Measurements from ENCODE around the gene RAVER2. TPM values are rescaled to one million over a fixed set of nuclear protein-coding genes. Genes with fewer than 3 reads are reported as not detected.
A peak's percentile ranks its signal among the peaks of the same experiment; 100 is the strongest.

The RAVER2 gene
- total and polyA plus RNA-seq, 2 experiments from 2014 or later = 10.8 to 24.0 TPM

GRCh38 chr1:64841330-64842065 is 96.6 kb downstream of the RAVER2 start:
- Histone ChIP-seq H3K4me1 (ENCODE audit: low read depth) (no peaks in the 10 kb centered on the region), H3K27me3 (no peaks in the 10 kb centered on the region), H3K4me3 (no peak overlapping the region), H3K36me3 (peaks cover 15% of the 10 kb centered on the region), H3K27ac (no peak overlapping the region), H3K9me3 (ENCODE audit: low read depth) (no peaks in the 10 kb centered on the region)
- TF ChIP-seq CTCF (IDR thresholded peaks at IDR 0.05; ENCODE audit: low read depth, low read length) = no peak
- DNase-seq (ENCODE audit: low read depth in 1 of 2, low spot score in 1 of 2) = peak in 1 of 2 donors; percentile 29

DNA sequence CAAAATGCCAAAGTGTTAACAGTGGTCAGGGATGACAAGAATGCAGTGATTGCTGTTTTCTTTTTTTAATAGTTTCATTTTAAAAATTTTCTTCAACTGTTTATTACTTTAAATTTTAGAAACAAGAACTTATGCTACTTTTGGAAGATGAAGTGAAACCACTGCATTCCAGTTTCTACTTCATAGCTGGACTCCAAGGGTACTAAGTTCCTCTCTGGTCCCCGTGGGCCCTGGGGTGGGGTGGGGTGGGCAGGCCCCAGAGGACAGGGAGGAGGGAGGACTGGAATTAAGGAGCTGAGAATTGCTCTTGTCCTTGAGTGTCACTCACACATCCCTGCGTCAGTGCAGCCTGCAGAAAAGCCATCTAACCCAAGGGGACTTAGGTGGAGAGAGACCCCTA is 97.3 kb downstream of the RAVER2 start:
- TF ChIP-seq CTCF (IDR thresholded peaks at IDR 0.05; ENCODE audit: low read depth, low read length) = no peak
- Histone ChIP-seq H3K27me3 (no peaks in the 10 kb centered on the region), H3K27ac (no peak overlapping the region), H3K36me3 (peaks cover 12% of the 10 kb centered on the region), H3K4me3 (no peak overlapping the region), H3K9me3 (ENCODE audit: low read depth) (no peaks in the 10 kb centered on the region), H3K4me1 (ENCODE audit: low read depth) (no peaks in the 10 kb centered on the region)
- no peak for DNase-seq (ENCODE audit: low read depth in 1 of 2, low spot score in 1 of 2)

- no peaks in the 10 kb centered on the region for H3K9me3 ChIP-seq (ENCODE audit: low read depth)
- no peak overlapping the region for H3K4me3 ChIP-seq
- H3K4me1 ChIP-seq (ENCODE audit: low read depth) = no peaks in the 10 kb centered on the region
- H3K27me3 ChIP-seq = no peaks in the 10 kb centered on the region
- TF ChIP-seq CTCF (IDR thresholded peaks at IDR 0.05; ENCODE audit: low read depth, low read length) = no peak
- H3K36me3 ChIP-seq = peaks cover 3% of the 10 kb centered on the region
- H3K27ac ChIP-seq = no peak overlapping the region
- no peak for DNase-seq (ENCODE audit: low read depth in 1 of 2, low spot score in 1 of 2)
Observed at GRCh38 chr1:64843675-64844074, 98.8 kb downstream of the RAVER2 start.

GRCh38 chr1:64844175-64844574 is 99.3 kb downstream of the RAVER2 start:
- H3K27ac ChIP-seq = no peak overlapping the region
- no peak overlapping the region for H3K4me3 ChIP-seq
- H3K4me1 ChIP-seq (ENCODE audit: low read depth) = no peaks in the 10 kb centered on the region
- no peaks in the 10 kb centered on the region for H3K9me3 ChIP-seq (ENCODE audit: low read depth)
- H3K27me3 ChIP-seq = no peaks in the 10 kb centered on the region
- H3K36me3 ChIP-seq = peaks cover 3% of the 10 kb centered on the region
- no peak for DNase-seq (ENCODE audit: low read depth in 1 of 2, low spot score in 1 of 2)
- TF ChIP-seq CTCF (IDR thresholded peaks at IDR 0.05; ENCODE audit: low read depth, low read length) = no peak

GRCh38 chr1:64844609-64845008 is 99.7 kb downstream of the RAVER2 start:
- no peaks in the 10 kb centered on the region for H3K4me1 ChIP-seq (ENCODE audit: low read depth)
- no peak overlapping the region for H3K27ac ChIP-seq
- no peak for TF ChIP-seq CTCF (IDR thresholded peaks at IDR 0.05; ENCODE audit: low read depth, low read length)
- no peak for DNase-seq (ENCODE audit: low read depth in 1 of 2, low spot score in 1 of 2)
- no peak overlapping the region for H3K4me3 ChIP-seq
- H3K9me3 ChIP-seq (ENCODE audit: low read depth) = no peaks in the 10 kb centered on the region
- H3K27me3 ChIP-seq = no peaks in the 10 kb centered on the region
- H3K36me3 ChIP-seq = peaks cover 3% of the 10 kb centered on the region

Data from cardiac muscle cell (in vitro differentiated cells and primary cell).